GM12878 (cell line): ENCODE data around the gene ABCB9. TPM values are rescaled to one million over a fixed set of nuclear protein-coding genes. Genes with fewer than 3 reads are reported as not detected.

ENCODE experiments used
- ATAC-seq: fragments of 200-7000 bp; cut with Tn5 transposase; 3 replicates; pipeline ENCODE4 v1.9.1; 2020; ENCODE audit warnings: mild to moderate bottlenecking, moderate library complexity
- BruUV-seq: library from RNA; stranded (reverse); fragments of 400-500 nt; replicated peaks from 2 replicates; lab custom pipeline; 2021; lab: Mats Ljungman, UMichigan
- CTCF ChIA-PET: fragments of 300-600 bp; sonication (Branson Sonifier 250); formaldehyde crosslinking; extraction: SDS; loops from one replicate; lab custom pipeline; 2021; ENCODE audit warnings: inconsistent platforms; lab: Yijun Ruan, JAX
- POLR2A ChIA-PET: fragments of 350-600 bp; formaldehyde crosslinking; extraction: SDS; loops from one replicate; lab custom pipeline; 2021; ENCODE audit warnings: inconsistent platforms; lab: Charles Lee
- RAD21 ChIA-PET: fragments of 300-600 bp; sonication (Branson Sonifier 250); formaldehyde crosslinking; loops from one replicate; lab custom pipeline; 2023; ENCODE audit warnings: antibody characterized with exemption; ENCODE audit not compliant: unreplicated experiment; lab: Charles Lee
- SMC1A ChIA-PET: fragments of 300-600 bp; sonication (Branson Sonifier 250); formaldehyde crosslinking; loops from one replicate; lab custom pipeline; 2023; ENCODE audit not compliant: unreplicated experiment, uncharacterized antibody; lab: Charles Lee
- DNase-seq: peaks from one replicate; pipeline ENCODE4 v3.0.0-alpha.2; 2011; ENCODE audit warnings: low read depth, low spot score
- FAIRE-seq: peaks from 3 replicates; lab custom pipeline; 2011; peaks lifted over from hg19 to GRCh38; lab: Jason Lieb, UNC
- H2AFZ ChIP-seq: 2 replicates; pipeline ENCODE4 v1.6.0; 2011; ENCODE audit warnings: low read depth, low read length, control low read depth; ENCODE audit not compliant: control insufficient read depth
- H3K27ac ChIP-seq: 2 replicates; pipeline ENCODE4 v1.5.1; 2011; ENCODE audit warnings: control low read depth; ENCODE audit not compliant: control insufficient read depth, insufficient read depth
- H3K27me3 ChIP-seq, 2 experiments: replicated peaks in 1 of 2; 2 replicates each; pipeline versions ENCODE4 v1.6.0 to v1.6.1; 2011; ENCODE audit warnings: low read length in 1 of 2; ENCODE audit not compliant: control insufficient read depth in 2 of 2, insufficient read depth in 2 of 2
- H3K36me3 ChIP-seq, 2 experiments: 2 replicates each; pipeline ENCODE4 v1.5.1; 2011; ENCODE audit warnings: low read length in 1 of 2; ENCODE audit not compliant: control insufficient read depth in 2 of 2, insufficient read depth in 2 of 2
- H3K4me1 ChIP-seq: 2 replicates; pipeline ENCODE4 v1.6.1; 2011; ENCODE audit warnings: mild to moderate bottlenecking, low read length, moderate library complexity, mixed read lengths; ENCODE audit not compliant: control insufficient read depth, insufficient read depth
- H3K4me2 ChIP-seq: 2 replicates; pipeline ENCODE4 v1.6.0; 2011; ENCODE audit warnings: control low read depth; ENCODE audit not compliant: control insufficient read depth, insufficient read depth
- H3K4me3 ChIP-seq: fragments of 200-600 bp; sonication (generic); 2 replicates; pipeline ENCODE4 v1.5.1; 2016
- H3K79me2 ChIP-seq: 2 replicates; pipeline ENCODE4 v1.6.0; 2011; ENCODE audit warnings: low read length; ENCODE audit not compliant: control insufficient read depth, insufficient read depth
- H3K9ac ChIP-seq: 2 replicates; pipeline ENCODE4 v1.8.0; 2011; ENCODE audit warnings: low read length, control low read depth, mixed read lengths; ENCODE audit not compliant: control insufficient read depth, insufficient read depth
- H3K9me3 ChIP-seq: replicated peaks from 3 replicates; pipeline ENCODE4 v1.5.1; 2011; ENCODE audit warnings: mild to moderate bottlenecking, low read length; ENCODE audit not compliant: control insufficient read depth, insufficient read depth
- H4K20me1 ChIP-seq: 2 replicates; pipeline ENCODE4 v1.6.0; 2011; ENCODE audit not compliant: control insufficient read depth, insufficient read depth
- BACH1 ChIP-seq: fragments of 450-650 bp; IDR thresholded peaks from 2 replicates; pipeline ENCODE4 v1.6.1; 2017; ENCODE audit warnings: mild to moderate bottlenecking, borderline replicate concordance
- CREB1 ChIP-seq: IDR thresholded peaks from 2 replicates; pipeline ENCODE4 v1.6.1; 2012; ENCODE audit warnings: low read depth, mild to moderate bottlenecking, inconsistent platforms
- GATAD2B ChIP-seq: fragments of 450-650 bp; conservative IDR thresholded peaks from 2 replicates; pipeline ENCODE4 v1.6.1; 2017; ENCODE audit warnings: low read depth, mild to moderate bottlenecking, moderate library complexity
- KLF5 ChIP-seq: fragments of 450-650 bp; IDR thresholded peaks from 2 replicates; pipeline ENCODE4 v1.6.1; 2014; ENCODE audit warnings: mild to moderate bottlenecking; ENCODE audit not compliant: partially characterized antibody
- POLR2A ChIP-seq: IDR thresholded peaks from 2 replicates; pipeline ENCODE4 v1.6.1; 2011; ENCODE audit warnings: low read depth, mild to moderate bottlenecking, low read length
- POU2F2 ChIP-seq: IDR thresholded peaks from 3 replicates; pipeline ENCODE4 v1.6.1; 2011; ENCODE audit warnings: low read depth, mild to moderate bottlenecking, low read length, borderline replicate concordance
- USF2 ChIP-seq: IDR thresholded peaks from 2 replicates; pipeline ENCODE4 v1.6.1; 2011; ENCODE audit warnings: low read depth, low read length, improper control_type of control experiment, borderline replicate concordance
- ZBTB33 ChIP-seq: fragments of 450-650 bp; IDR thresholded peaks from 2 replicates; pipeline ENCODE4 v1.6.1; 2017; ENCODE audit warnings: mild to moderate bottlenecking
- ZBTB40 ChIP-seq: fragments of 450-650 bp; IDR thresholded peaks from 2 replicates; pipeline ENCODE4 v1.6.1; 2016; ENCODE audit warnings: mild to moderate bottlenecking, moderate library complexity, borderline replicate concordance
- WGBS: methylation state at CpG from one replicate; pipeline ENCODE4 v1.1.6; 2016; ENCODE audit warnings: low lambda C conversion rate; ENCODE audit not compliant: insufficient replicate concordance, insufficient coverage; ENCODE audit errors: missing lambda C conversion rate; 5-methylcytosine and 5-hydroxymethylcytosine counted together
- in situ Hi-C: fragments of 300-500 bp; cut with MboI; formaldehyde crosslinking; loops from 9 replicates; pipeline ENCODE4 v1.14.3; 2018; ENCODE audit warnings: mixed read lengths
- intact Hi-C: fragments of 100-400 bp; cut with micrococcal nuclease; formaldehyde crosslinking; loops from one replicate; pipeline ENCODE4 v1.14.2; 2022; ENCODE audit not compliant: unreplicated experiment
- polyA plus RNA-seq, 11 experiments: library from polyadenylated mRNA; depleted of rRNA in 4 of 11; unstranded in 6 of 11; stranded (reverse) in 5 of 11; fragments of >200 nt; fragmentation: Nextera tagmentation in 4 of 11; fragmentation: Illumina TruSeq in 1 of 11; extraction: Ambion mirVana in 4 of 11; extraction: Trizol in 1 of 11; gene quantifications; 1 replicate in 1 of 11; 2 replicates in 10 of 11; pipeline versions ENCODE4 v1.2.1 to v1.2.3, GENCODE V29; 2011 to 2016; ENCODE audit warnings: inconsistent platforms in 2 of 11, missing spikeins in 2 of 11, low read depth in 1 of 11
- total RNA-seq, 4 experiments: library from RNA; depleted of rRNA in 3 of 4; stranded (reverse); fragments of >200 nt in 3 of 4; fragmentation: Illumina TruSeq in 1 of 4; extraction: Trizol in 1 of 4; gene quantifications; 2 replicates each; pipeline versions ENCODE4 v1.2.1 to v1.2.3, GENCODE V29; 2013 to 2021
- TF ChIP-seq, protein P1 (sequence below): IDR thresholded peaks from 2 replicates; pipeline ENCODE4 v1.6.1; 2012; ENCODE audit warnings: low read length, inconsistent platforms
- TF ChIP-seq, protein P2 (sequence below): fragments of 450-650 bp; IDR thresholded peaks from 2 replicates; pipeline ENCODE4 v1.6.1; 2014; ENCODE audit warnings: mild to moderate bottlenecking

ABCB9 gene
- total and polyA plus RNA-seq, 10 of the 15 experiments (the other 5 are each of a cell fraction or from before 2014, with no cell fraction given) = 0.37 to 4.9 (median 3.1) TPM

GRCh38 chr12:122887819-122888212 is 78.4 kb downstream of the ABCB9 start:
- peak overlapping the region; percentile 71 for H3K27ac ChIP-seq
- no TSS peak for BruUV-seq
- H3K4me1 ChIP-seq = peaks cover 36% of the 10 kb centered on the region
- 21% methylated on average over 5 of the region's 5 CpGs for WGBS
- ATAC-seq = peak; percentile 12
- intact Hi-C loops (loop anchor here (1.0 to 10.0 kb wide), 3 partner anchors 13 to 1887 kb away; no protein-coding TSS in a partner anchor), in situ Hi-C loops (no loop called here)
- H3K4me3 ChIP-seq = peak overlapping the region; percentile 51; the same call in 1 of the 2 replicates
- no peak for DNase-seq
- TF ChIP-seq ZBTB33 (no peak), BACH1 (no peak), CREB1 (no peak), USF2 (no peak), KLF5 (no peak), ZBTB40 (no peak), GATAD2B (0 out of 2 replicates have a peak, but pooled peaks have one; percentile 3), POLR2A (no peak), POU2F2 (no peak)
- TF ChIP-seq, protein P1, sequence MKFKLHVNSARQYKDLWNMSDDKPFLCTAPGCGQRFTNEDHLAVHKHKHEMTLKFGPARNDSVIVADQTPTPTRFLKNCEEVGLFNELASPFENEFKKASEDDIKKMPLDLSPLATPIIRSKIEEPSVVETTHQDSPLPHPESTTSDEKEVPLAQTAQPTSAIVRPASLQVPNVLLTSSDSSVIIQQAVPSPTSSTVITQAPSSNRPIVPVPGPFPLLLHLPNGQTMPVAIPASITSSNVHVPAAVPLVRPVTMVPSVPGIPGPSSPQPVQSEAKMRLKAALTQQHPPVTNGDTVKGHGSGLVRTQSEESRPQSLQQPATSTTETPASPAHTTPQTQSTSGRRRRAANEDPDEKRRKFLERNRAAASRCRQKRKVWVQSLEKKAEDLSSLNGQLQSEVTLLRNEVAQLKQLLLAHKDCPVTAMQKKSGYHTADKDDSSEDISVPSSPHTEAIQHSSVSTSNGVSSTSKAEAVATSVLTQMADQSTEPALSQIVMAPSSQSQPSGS = peak; percentile 9; the same call in 1 of the 2 replicates
- TF ChIP-seq, protein P2, sequence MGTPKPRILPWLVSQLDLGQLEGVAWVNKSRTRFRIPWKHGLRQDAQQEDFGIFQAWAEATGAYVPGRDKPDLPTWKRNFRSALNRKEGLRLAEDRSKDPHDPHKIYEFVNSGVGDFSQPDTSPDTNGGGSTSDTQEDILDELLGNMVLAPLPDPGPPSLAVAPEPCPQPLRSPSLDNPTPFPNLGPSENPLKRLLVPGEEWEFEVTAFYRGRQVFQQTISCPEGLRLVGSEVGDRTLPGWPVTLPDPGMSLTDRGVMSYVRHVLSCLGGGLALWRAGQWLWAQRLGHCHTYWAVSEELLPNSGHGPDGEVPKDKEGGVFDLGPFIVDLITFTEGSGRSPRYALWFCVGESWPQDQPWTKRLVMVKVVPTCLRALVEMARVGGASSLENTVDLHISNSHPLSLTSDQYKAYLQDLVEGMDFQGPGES = no peak
- H3K4me2 ChIP-seq = peak overlapping the region; percentile 92
- no peaks in the 10 kb centered on the region for H3K36me3 ChIP-seq
- no peaks in the 10 kb centered on the region for H3K27me3 ChIP-seq
- H3K79me2 ChIP-seq = peaks cover 63% of the 10 kb centered on the region
- H3K9ac ChIP-seq = 0 out of 2 replicates have a peak overlapping the region, but pooled peaks have one; percentile 54
- H3K9me3 ChIP-seq = no peaks in the 10 kb centered on the region
- RAD21 ChIA-PET = interaction anchor here (1.0 to 3.2 kb wide), 5 partner anchors 11 to 61 kb away, joined by 3 to 17 read pairs (median 12); no protein-coding TSS in a partner anchor
- CTCF ChIA-PET = interaction anchor here (0.9 to 2.1 kb wide), 5 partner anchors 10 to 94 kb away, joined by 3 to 11 read pairs (median 8); no protein-coding TSS in a partner anchor
- SMC1A ChIA-PET = interaction anchor here (1.1 to 7.6 kb wide), 8 partner anchors 8 to 94 kb away, joined by 3 to 64 read pairs (median 6); no protein-coding TSS in a partner anchor
- no peak overlapping the region for H2AFZ ChIP-seq
- no peaks in the 10 kb centered on the region; the same call in 1 of the 2 replicates for H4K20me1 ChIP-seq
- POLR2A ChIA-PET = interaction anchor here (0.5 to 4.5 kb wide), 6 partner anchors 9 to 113 kb away, joined by 4 to 23 read pairs (median 14); no protein-coding TSS in a partner anchor
- FAIRE-seq = no peak
